Endodermal cell (in vitro differentiated cells): ENCODE results near the gene TPRX1. TPM values are rescaled to one million over a fixed set of nuclear protein-coding genes. Genes with fewer than 3 reads are reported as not detected.

Experiments used
- DNase-seq: peaks from one replicate; pipeline ENCODE4 v3.0.0-alpha.2; 2017
- H3K27ac ChIP-seq: 2 replicates; pipeline ENCODE4 v1.5.1; 2013; ENCODE audit warnings: mild to moderate bottlenecking, low read depth, low read length, moderate library complexity
- H3K27me3 ChIP-seq: 2 replicates; pipeline ENCODE4 v1.6.1; 2013; ENCODE audit warnings: mild to moderate bottlenecking, low read length, moderate library complexity; ENCODE audit not compliant: insufficient read depth, control insufficient read depth, poor library complexity, severe bottlenecking
- H3K36me3 ChIP-seq: 2 replicates; pipeline ENCODE4 v1.7.0; 2013; ENCODE audit warnings: mild to moderate bottlenecking, low read length, moderate library complexity; ENCODE audit not compliant: control insufficient read depth, insufficient read depth
- H3K4me1 ChIP-seq: one replicate; pipeline ENCODE4 v1.7.0; 2013; ENCODE audit warnings: low read length; ENCODE audit not compliant: control insufficient read depth, insufficient read depth
- H3K4me3 ChIP-seq: 2 replicates; pipeline ENCODE4 v1.5.1; 2013; ENCODE audit warnings: mild to moderate bottlenecking, low read length, moderate library complexity
- H3K9ac ChIP-seq: 2 replicates; pipeline ENCODE4 v1.6.1; 2013; ENCODE audit warnings: mild to moderate bottlenecking, low read length, moderate library complexity; ENCODE audit not compliant: poor library complexity, severe bottlenecking; ENCODE audit errors: extremely low read depth
- H3K9me3 ChIP-seq: 2 replicates; pipeline ENCODE4 v1.6.1; 2013; ENCODE audit warnings: mild to moderate bottlenecking, low read length, moderate library complexity; ENCODE audit not compliant: control insufficient read depth
- H3K27ac Mint-ChIP-seq: 2 replicates; pipeline ENCODE4 v1.8.0; 2020; ENCODE audit warnings: mixed read lengths
- H3K27me3 Mint-ChIP-seq: 2 replicates; pipeline ENCODE4 v1.8.0; 2021; ENCODE audit warnings: mild to moderate bottlenecking, mixed read lengths; ENCODE audit not compliant: insufficient read depth
- H3K36me3 Mint-ChIP-seq: 2 replicates; pipeline ENCODE4 v1.8.0; 2020; ENCODE audit warnings: low read depth, mixed read lengths
- H3K4me1 Mint-ChIP-seq: 2 replicates; pipeline ENCODE4 v1.8.0; 2020; ENCODE audit warnings: mixed read lengths
- H3K4me3 Mint-ChIP-seq: 2 replicates; pipeline ENCODE4 v1.8.0; 2020; ENCODE audit warnings: mild to moderate bottlenecking, moderate library complexity, mixed read lengths
- H3K9me3 Mint-ChIP-seq: 2 replicates; pipeline ENCODE4 v1.8.0; 2020; ENCODE audit warnings: mild to moderate bottlenecking, mixed read lengths
- CTCF ChIP-seq: fragments of 200-600 bp; sonication (generic); conservative IDR thresholded peaks from 2 replicates; pipeline ENCODE4 v1.5.0; 2021; ENCODE audit warnings: antibody characterized with exemption, mild to moderate bottlenecking
- WGBS, 2 experiments: methylation state at CpG; one replicate each; pipeline versions ENCODE4 v1.1.5 to v1.1.7; 2013; ENCODE audit warnings: missing lambda C conversion rate in 2 of 2, mixed read lengths in 1 of 2; ENCODE audit not compliant: insufficient coverage in 1 of 2, insufficient read length in 1 of 2; 5-methylcytosine and 5-hydroxymethylcytosine counted together
- total RNA-seq, 2 donors: library from RNA; stranded (reverse); fragmentation: NEBNext Ultra II Directional in 1 of 2; extraction: Animal tissue kit (Norgen Biotek cat#: 25700) in 1 of 2; gene quantifications; 2 replicates in 1 of 2; 3 replicates in 1 of 2; pipeline ENCODE4 v1.2.1, GENCODE V29; 2021

The TPRX1 gene
- total RNA-seq, 2 donors from 2014 or later = not detected

- Histone ChIP-seq H3K36me3 (peaks cover 77% of the 10 kb centered on the region), H3K27me3 (no peaks in the 10 kb centered on the region), H3K27ac (no peak overlapping the region), H3K4me1 (no peaks in the 10 kb centered on the region), H3K4me3 (no peak overlapping the region), H3K9ac (no peak overlapping the region), H3K9me3 (no peaks in the 10 kb centered on the region)
- no peaks in the 10 kb centered on the region for H3K27me3 Mint-ChIP-seq
- no peak for TF ChIP-seq CTCF
- H3K36me3 Mint-ChIP-seq = peaks cover 68% of the 10 kb centered on the region
- WGBS, 2 experiments = 96 to 97% methylated on average over 3 to 36 of the region's 37 CpGs
- H3K4me3 Mint-ChIP-seq = no peak overlapping the region
- no peaks in the 10 kb centered on the region for H3K4me1 Mint-ChIP-seq
- DNase-seq = no peak
- H3K27ac Mint-ChIP-seq = no peak overlapping the region
- H3K9me3 Mint-ChIP-seq = peaks cover 2% of the 10 kb centered on the region
Measured at GRCh38 chr19:47754206-47755064, 49.9 kb downstream of the TPRX1 start.

GRCh38 chr19:47752440-47753211 lies 51.7 kb downstream of the TPRX1 start:
- Histone ChIP-seq H3K27me3 (no peaks in the 10 kb centered on the region), H3K36me3 (peaks cover 80% of the 10 kb centered on the region), H3K27ac (no peak overlapping the region), H3K4me1 (no peaks in the 10 kb centered on the region), H3K9ac (no peak overlapping the region), H3K9me3 (no peaks in the 10 kb centered on the region), H3K4me3 (no peak overlapping the region)
- whole genome bisulfite sequencing, 2 experiments = 87 to 90% methylated on average over 9 to 27 of the region's 27 CpGs
- no peaks in the 10 kb centered on the region for H3K9me3 Mint-ChIP-seq
- H3K27ac Mint-ChIP-seq = no peak overlapping the region
- no peaks in the 10 kb centered on the region for H3K27me3 Mint-ChIP-seq
- peaks cover 65% of the 10 kb centered on the region for H3K36me3 Mint-ChIP-seq
- no peak for TF ChIP-seq CTCF
- H3K4me3 Mint-ChIP-seq = no peak overlapping the region
- no peak for DNase-seq
- no peaks in the 10 kb centered on the region for H3K4me1 Mint-ChIP-seq

Other genes starting within 250 kb of the TPRX1 start
- gene ZNF541, start 231.4 kb downstream of the TPRX1 start, total RNA-seq = not detected
- gene BICRA, start 195.4 kb downstream of the TPRX1 start, total RNA-seq = 10 to 100 TPM; 30.0 to 30.1 TPM
- gene EHD2, start 91.1 kb downstream of the TPRX1 start, total RNA-seq = 1 to 10 TPM; 5.5 to 8.4 TPM
- gene NOP53, start 59.0 kb downstream of the TPRX1 start, total RNA-seq = 100 to 1,000 TPM; 190 to 258 TPM
- 100 to 1,000 TPM; 404 to 410 TPM for gene SELENOW, start 25.8 kb downstream of the TPRX1 start, total RNA-seq
- gene CRX, start 17.4 kb upstream of the TPRX1 start, total RNA-seq = under 1 TPM; 0.44 to 0.66 TPM
- gene TPRX2, start 54.7 kb upstream of the TPRX1 start, total RNA-seq = not detected
- under 1 TPM in 1 of 2 donors, not detected in 1; 0.18 TPM for gene SULT2A1, start 81.8 kb upstream of the TPRX1 start, total RNA-seq
- not detected for gene BSPH1, start 187.6 kb upstream of the TPRX1 start, total RNA-seq
- not detected for gene ELSPBP1, start 190.1 kb upstream of the TPRX1 start, total RNA-seq
- gene CABP5, start 239.5 kb upstream of the TPRX1 start, total RNA-seq = not detected